Left ventricle myocardium superior (tissue), 1 donor: ENCODE results near the gene KLRK1. TPM values are rescaled to one million over a fixed set of nuclear protein-coding genes. Genes with fewer than 3 reads are reported as not detected.
A peak's percentile ranks its signal among the peaks of the same experiment; 100 is the strongest.
"Not testable (repeated sequence)": the region's sequence is repeated elsewhere in the genome, so short reads cannot be mapped to it uniquely, and the experiment has no call there.

Experiments
- ATAC-seq: fragments of 200-7000 bp; cut with Tn5 transposase; one replicate; pipeline ENCODE4 v1.9.1; 2020; ENCODE audit warnings: mild to moderate bottlenecking, moderate library complexity
- DNase-seq: peaks from one replicate; pipeline ENCODE4 v3.0.0-alpha.2; 2020
- intact Hi-C: fragments of 100-400 bp; cut with micrococcal nuclease; formaldehyde crosslinking; loops from one replicate; pipeline ENCODE4 v1.11.0; 2022
- total RNA-seq: library from RNA; stranded (reverse); fragmentation: NEBNext Ultra II Directional; extraction: Animal tissue kit (Norgen Biotek cat#: 25700); gene quantifications from one replicate; pipeline ENCODE4 v1.2.1, GENCODE V29; 2021
- donor health status: DM: no; HTN: yes; CAD: no; lungs with severe emphysema.

Gene KLRK1
- total RNA-seq, 1 donor from 2014 or later: not detected

GRCh38 chr12:10392394-10392930 lies 2.6 kb upstream of the KLRK1 start:
- peak; percentile 95 for ATAC-seq
- intact Hi-C loops: no loop called here
- peak; percentile 49 for DNase-seq

GRCh38 chr12:10390991-10391390 lies 1.1 kb upstream of the KLRK1 start:
- ATAC-seq, intact Hi-C loops, DNase-seq: not testable (repeated sequence)

- DNase-seq: no peak
- ATAC-seq: no peak
- intact Hi-C loops: no loop called here
Measured at GRCh38 chr12:10388624-10389413, 1.0 kb downstream of the KLRK1 start.

GRCh38 chr12:10387498-10387897 lies 2.3 kb downstream of the KLRK1 start:
- ATAC-seq, DNase-seq, intact Hi-C loops: not testable (repeated sequence)

- intact Hi-C loops: no loop called here
- no peak for DNase-seq
- ATAC-seq: no peak
Measured at GRCh38 chr12:10386857-10387256, 3.0 kb downstream of the KLRK1 start.

- DNase-seq: no peak
- intact Hi-C loops: no loop called here
- ATAC-seq: no peak
Measured at GRCh38 chr12:10385166-10385613, 4.7 kb downstream of the KLRK1 start.

GRCh38 chr12:10384191-10384590 lies 5.7 kb downstream of the KLRK1 start:
- DNase-seq: no peak
- intact Hi-C loops: no loop called here
- no peak for ATAC-seq

- ATAC-seq (no peak), DNase-seq (no peak)
- intact Hi-C loops: no loop called here
Measured at GRCh38 chr12:10381928-10382628, 7.8 kb downstream of the KLRK1 start.

- DNase-seq, intact Hi-C loops, ATAC-seq: not testable (repeated sequence)
Measured at GRCh38 chr12:10378737-10379136, 11.1 kb downstream of the KLRK1 start.

GRCh38 chr12:10374624-10375018 lies 15.2 kb downstream of the KLRK1 start:
- no peak for DNase-seq
- intact Hi-C loops: no loop called here
- no peak for ATAC-seq

GRCh38 chr12:10372559-10372958 lies 17.3 kb downstream of the KLRK1 start:
- intact Hi-C loops: no loop called here
- no peak for DNase-seq
- peak; percentile 75 for ATAC-seq

- DNase-seq, intact Hi-C loops, ATAC-seq: not testable (repeated sequence)
Measured at GRCh38 chr12:10371893-10372535, 17.8 kb downstream of the KLRK1 start.

GRCh38 chr12:10369557-10370415 lies 20.1 kb downstream of the KLRK1 start:
- ATAC-seq: no peak
- no peak for DNase-seq
- intact Hi-C loops: no loop called here

GRCh38 chr12:10368206-10369171 lies 21.4 kb downstream of the KLRK1 start:
- DNase-seq: peak; percentile 52
- intact Hi-C loops: no loop called here
- ATAC-seq: no peak

- intact Hi-C loops, ATAC-seq, DNase-seq: not testable (repeated sequence)
Measured at GRCh38 chr12:10367714-10368113, 22.1 kb downstream of the KLRK1 start.

- ATAC-seq (no peak), DNase-seq (no peak)
- intact Hi-C loops: no loop called here
Measured at GRCh38 chr12:10366875-10367274, 23.0 kb downstream of the KLRK1 start.

GRCh38 chr12:10365696-10366405 lies 24.0 kb downstream of the KLRK1 start:
- ATAC-seq (no peak), DNase-seq (no peak)
- intact Hi-C loops: no loop called here
